Suppressor macrophage treated with lipopolysaccharide for 4 hours (primary cell): ENCODE measurements around the gene HOXB7.

Experiments used
- DNase-seq: peaks from one replicate; pipeline ENCODE4 v3.0.0-alpha.2; 2020

The HOXB7 gene

GRCh38 chr17:48606892-48607614 is 3.8 kb downstream of the HOXB7 start:
- DNase-seq, result no peak

- no peak for DNase-seq
Observed at GRCh38 chr17:48605991-48606891, 4.6 kb downstream of the HOXB7 start.

GRCh38 chr17:48605409-48605919 is 5.4 kb downstream of the HOXB7 start:
- no peak for DNase-seq

GRCh38 chr17:48604770-48605329 is 6.0 kb downstream of the HOXB7 start, which contains the start of gene HOXB6:
TSS of gene HOXB6 (minus strand) at chr17:48604986. CDS start at chr17:48598150, 6,836 bp downstream.
- DNase-seq, result no peak

GRCh38 chr17:48603959-48604769 is 6.7 kb downstream of the HOXB7 start:
- DNase-seq, result no peak

- DNase-seq, result no peak
Observed at GRCh38 chr17:48601539-48602425, 9.0 kb downstream of the HOXB7 start.

- no peak for DNase-seq
Observed at GRCh38 chr17:48601207-48601538, 9.6 kb downstream of the HOXB7 start.

- no peak for DNase-seq
Observed at GRCh38 chr17:48600244-48601098, 10.3 kb downstream of the HOXB7 start.

- no peak for DNase-seq
Observed at GRCh38 chr17:48599354-48599753, 11.5 kb downstream of the HOXB7 start.

- DNase-seq, result no peak
Observed at GRCh38 chr17:48598736-48599135, 12.1 kb downstream of the HOXB7 start.

- peak; percentile 55 for DNase-seq
Observed at GRCh38 chr17:48597778-48598631, 12.8 kb downstream of the HOXB7 start.

GRCh38 chr17:48597528-48597777 is 13.4 kb downstream of the HOXB7 start:
- no peak for DNase-seq

GRCh38 chr17:48596735-48597527 is 13.9 kb downstream of the HOXB7 start:
- DNase-seq, result no peak

GRCh38 chr17:48596000-48596734 is 14.7 kb downstream of the HOXB7 start:
- no peak for DNase-seq

- no peak for DNase-seq
Observed at GRCh38 chr17:48595278-48595999, 15.4 kb downstream of the HOXB7 start.

GRCh38 chr17:48594538-48595277 is 16.1 kb downstream of the HOXB7 start:
- DNase-seq, result no peak
